SJSA1 (cell line): ENCODE measurements around the gene UNC5CL. TPM values are rescaled to one million over a fixed set of nuclear protein-coding genes. Genes with fewer than 3 reads are reported as not detected.

Experiments used
- DNase-seq, 2 experiments: peaks; one replicate each; pipeline ENCODE4 v3.0.0-alpha.2; 2015 to 2020; ENCODE audit warnings: low spot score in 2 of 2, low read depth in 1 of 2
- H3K27ac ChIP-seq: fragments of 250-450 bp; sonication (Bioruptor Pico); 2 replicates; pipeline ENCODE4 v1.5.1; 2020; ENCODE audit warnings: mild to moderate bottlenecking, moderate library complexity
- H3K27me3 ChIP-seq: fragments of 250-450 bp; sonication (Bioruptor Pico); replicated peaks from 2 replicates; pipeline ENCODE4 v1.5.1; 2020; ENCODE audit warnings: mild to moderate bottlenecking, moderate library complexity
- H3K36me3 ChIP-seq: fragments of 250-450 bp; sonication (Bioruptor Pico); 2 replicates; pipeline ENCODE4 v1.5.1; 2020; ENCODE audit warnings: mild to moderate bottlenecking
- H3K4me1 ChIP-seq: fragments of 250-450 bp; sonication (Bioruptor Pico); replicated peaks from 2 replicates; pipeline ENCODE4 v1.6.1; 2021; ENCODE audit warnings: mild to moderate bottlenecking
- H3K4me3 ChIP-seq: fragments of 250-450 bp; sonication (Bioruptor Pico); 2 replicates; pipeline ENCODE4 v1.5.1; 2020; ENCODE audit warnings: mild to moderate bottlenecking
- H3K9me3 ChIP-seq: fragments of 250-450 bp; sonication (Bioruptor Pico); replicated peaks from 2 replicates; pipeline ENCODE4 v1.5.1; 2020; ENCODE audit warnings: mild to moderate bottlenecking
- total RNA-seq: library from RNA; depleted of rRNA; stranded (reverse); fragments of >200 nt; shearing (Covaris generic); gene quantifications from 2 replicates; pipeline ENCODE4 v1.2.3, GENCODE V29; 2014; rRNA removed

The UNC5CL gene
- total RNA-seq, 1 experiment from 2014 or later, result not detected

DNA sequence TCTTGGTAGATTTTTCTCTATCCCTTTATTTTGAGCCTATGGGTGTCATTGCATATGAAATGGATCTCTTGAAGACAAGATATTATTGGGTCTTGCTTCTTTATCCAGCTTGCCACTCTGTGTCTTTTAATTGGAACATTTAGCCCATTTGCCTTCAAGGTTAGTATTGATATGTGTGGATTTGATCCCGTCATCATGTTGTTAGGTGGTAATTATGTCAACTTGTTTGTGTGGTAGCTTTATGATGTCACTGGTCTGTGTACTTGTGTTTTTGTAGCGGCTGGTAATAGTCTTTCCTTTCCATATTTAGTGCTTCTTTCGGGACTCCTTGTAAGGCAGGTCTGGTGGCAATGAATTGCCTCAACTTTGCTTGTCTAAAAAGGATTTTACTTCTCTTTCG, 61.9 kb downstream of the UNC5CL start:
- Histone ChIP-seq H3K27me3 (peaks cover 6% of the 10 kb centered on the region), H3K4me1 (no peaks in the 10 kb centered on the region), H3K27ac (no peak overlapping the region), H3K4me3 (no peak overlapping the region), H3K36me3 (no peaks in the 10 kb centered on the region), H3K9me3 (no peaks in the 10 kb centered on the region)
- no peak for DNase-seq

Other genes with a start within 250 kb of the UNC5CL start
- gene TSPO2, start 3.2 kb upstream of the UNC5CL start, total RNA-seq, result not detected in 2 replicates
- gene APOBEC2, start 14.0 kb upstream of the UNC5CL start, total RNA-seq, result not detected in 2 replicates
- 9.5 and 12.9 TPM in 2 replicates for gene OARD1, start 33.1 kb upstream of the UNC5CL start, total RNA-seq
- gene NFYA, start 33.8 kb upstream of the UNC5CL start, total RNA-seq, result 6.5 and 14.9 TPM in 2 replicates
- gene TREML1, start 115.1 kb upstream of the UNC5CL start, total RNA-seq, result not detected in 2 replicates
- gene TREM2, start 123.9 kb upstream of the UNC5CL start, total RNA-seq, result not detected in 2 replicates
- gene TREML2, start 161.9 kb upstream of the UNC5CL start, total RNA-seq, result not detected in 2 replicates
- gene TREML4, start 189.1 kb upstream of the UNC5CL start, total RNA-seq, result not detected in 2 replicates
- not detected in 2 replicates for gene TREM1, start 247.5 kb upstream of the UNC5CL start, total RNA-seq